NCI-H1436 (cell line): ENCODE data around the gene ALOXE3.

Experiments used
- DNase-seq: peaks from one replicate; lab custom pipeline; 2025; lab: John Stamatoyannopoulos, UW

ALOXE3 gene

DNA sequence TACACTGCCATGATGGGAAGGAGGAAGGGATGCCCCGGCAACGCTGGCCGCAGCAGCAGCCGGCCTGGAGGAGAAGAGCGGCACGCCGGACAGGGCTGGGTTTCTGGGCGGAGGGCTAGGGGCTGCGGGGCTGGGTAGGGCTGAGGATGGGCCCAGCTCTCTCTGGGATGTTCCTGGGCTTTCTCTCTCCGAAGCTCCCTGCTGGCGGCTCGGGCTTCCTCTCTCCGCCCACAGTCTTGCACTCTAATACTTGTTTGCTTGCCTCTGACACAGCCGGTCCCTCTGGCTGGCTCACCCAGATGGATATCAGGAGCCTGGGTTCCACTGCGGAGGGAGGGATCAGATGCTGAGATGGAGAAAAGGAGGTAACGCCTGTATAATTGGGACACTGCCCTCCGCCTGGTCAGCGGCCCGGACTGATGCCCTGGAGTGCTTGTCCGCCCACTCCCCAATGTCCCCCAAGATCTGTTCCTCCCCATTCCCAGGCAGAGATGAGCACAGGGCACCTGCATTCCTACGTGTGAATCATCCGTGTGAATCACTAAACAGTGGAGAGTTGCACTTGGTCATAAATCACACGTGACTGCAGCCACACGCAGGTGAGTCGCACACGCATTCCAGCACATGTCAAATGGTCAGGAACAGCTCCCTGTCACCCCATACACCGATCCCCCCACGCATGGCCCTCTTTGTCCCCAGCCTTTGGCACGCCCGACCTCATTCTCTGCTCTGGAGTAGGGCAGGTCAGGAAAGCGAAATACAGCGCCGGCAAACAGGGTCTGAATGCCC is at the start of gene ALOXE3:
ALOXE3 (minus strand) TSS at position 535 of the 789 bp plus-strand sequence; CDS start at position 11, 524 bp downstream.
- no peak for DNase-seq

DNA sequence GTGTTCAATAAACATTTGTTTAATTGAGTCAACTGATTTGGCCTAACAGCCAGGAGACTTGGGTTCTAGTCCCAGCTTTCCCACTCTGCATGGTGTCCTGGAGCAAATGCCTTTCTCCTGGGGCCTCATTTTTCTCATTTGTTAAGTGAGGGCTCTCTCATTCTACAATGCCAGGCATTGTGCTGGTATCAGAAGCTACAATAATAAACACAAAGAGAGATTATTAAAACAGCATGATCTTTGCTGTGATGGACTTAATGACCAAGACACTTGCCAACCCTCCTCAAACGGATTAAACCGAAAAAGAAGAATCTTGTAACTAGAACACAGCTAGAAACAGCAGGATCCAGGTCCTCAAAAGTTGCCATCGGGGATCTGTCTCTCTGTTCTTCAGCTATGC is 49.2 kb upstream of the ALOXE3 start:
- DNase-seq, result no peak

DNA sequence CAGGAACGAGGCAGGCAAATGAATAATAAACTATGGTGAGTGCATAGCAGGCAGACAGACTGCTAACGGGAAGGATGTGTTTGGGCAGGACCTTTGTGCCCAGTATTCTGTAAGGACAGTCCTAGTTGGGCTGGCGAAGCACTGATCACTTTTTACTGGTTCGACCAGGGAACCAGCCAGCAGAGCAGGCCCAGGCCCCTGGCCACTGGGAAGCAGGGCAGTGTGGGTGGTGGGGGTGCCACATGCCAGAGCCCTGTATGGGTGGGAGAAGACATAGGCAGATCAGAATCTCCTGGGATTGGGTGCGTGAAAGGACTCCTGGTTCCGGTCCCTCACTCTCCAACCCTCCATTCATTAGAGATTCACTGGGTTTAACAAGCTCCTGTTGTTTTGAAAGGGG is 48.4 kb upstream of the ALOXE3 start:
- DNase-seq, result no peak

DNA sequence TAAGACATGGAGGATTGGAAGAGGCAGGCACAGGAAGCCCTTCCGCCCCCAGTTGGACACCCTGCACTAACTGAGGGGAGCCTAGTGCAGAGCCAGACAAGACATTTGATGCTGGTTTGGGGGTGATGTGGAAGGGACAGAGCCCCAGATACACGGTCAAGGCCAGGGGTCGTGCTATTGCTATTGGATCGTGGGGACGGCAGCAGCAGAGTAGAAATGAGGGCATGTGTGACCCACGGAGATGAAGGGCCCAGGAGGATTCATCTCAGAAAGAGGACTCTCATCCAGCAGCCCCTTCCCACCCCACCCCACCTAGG is 46.5 kb upstream of the ALOXE3 start:
- DNase-seq, result no peak

DNA sequence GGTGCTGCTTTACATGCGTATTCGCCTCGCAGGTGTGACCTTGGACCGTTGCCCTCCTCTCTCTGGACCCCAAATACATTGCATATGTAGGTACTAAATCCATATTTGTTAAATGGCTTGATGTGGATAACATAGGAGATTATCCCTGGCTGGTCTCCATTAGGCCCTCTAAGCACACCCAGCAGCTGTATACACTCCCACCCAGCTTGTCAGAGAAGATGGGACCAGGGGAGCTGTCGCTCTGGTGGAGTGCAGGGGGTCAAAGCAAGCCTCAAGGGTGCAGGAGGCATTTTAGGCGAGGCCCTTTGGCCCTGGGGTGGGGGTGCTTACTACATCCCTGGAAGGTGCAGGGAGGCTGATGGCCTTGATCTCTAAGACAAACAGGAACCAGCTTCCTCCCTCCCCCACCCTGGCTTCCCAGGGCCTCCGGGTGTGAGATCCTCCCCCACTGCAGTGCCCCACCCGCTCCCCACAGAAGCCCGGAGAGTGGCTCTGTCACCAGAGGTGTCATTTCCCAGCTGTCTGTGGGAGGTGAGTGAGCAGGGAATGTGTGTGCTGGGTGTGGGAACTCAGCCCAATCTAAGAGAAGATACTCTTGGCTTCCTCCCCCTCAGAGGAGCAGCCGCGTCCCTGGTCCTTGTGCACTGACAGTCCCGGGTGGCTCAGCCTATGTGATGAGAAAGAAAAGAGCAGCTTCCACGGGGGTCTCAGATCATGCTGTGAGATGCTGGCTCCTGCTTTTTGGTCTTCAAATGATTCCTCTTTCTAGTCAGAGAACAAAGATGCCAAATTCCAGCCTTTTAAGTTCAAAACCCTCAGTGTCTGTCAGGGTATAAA is 45.9 kb upstream of the ALOXE3 start:
- DNase-seq, result peak; percentile 28

DNA sequence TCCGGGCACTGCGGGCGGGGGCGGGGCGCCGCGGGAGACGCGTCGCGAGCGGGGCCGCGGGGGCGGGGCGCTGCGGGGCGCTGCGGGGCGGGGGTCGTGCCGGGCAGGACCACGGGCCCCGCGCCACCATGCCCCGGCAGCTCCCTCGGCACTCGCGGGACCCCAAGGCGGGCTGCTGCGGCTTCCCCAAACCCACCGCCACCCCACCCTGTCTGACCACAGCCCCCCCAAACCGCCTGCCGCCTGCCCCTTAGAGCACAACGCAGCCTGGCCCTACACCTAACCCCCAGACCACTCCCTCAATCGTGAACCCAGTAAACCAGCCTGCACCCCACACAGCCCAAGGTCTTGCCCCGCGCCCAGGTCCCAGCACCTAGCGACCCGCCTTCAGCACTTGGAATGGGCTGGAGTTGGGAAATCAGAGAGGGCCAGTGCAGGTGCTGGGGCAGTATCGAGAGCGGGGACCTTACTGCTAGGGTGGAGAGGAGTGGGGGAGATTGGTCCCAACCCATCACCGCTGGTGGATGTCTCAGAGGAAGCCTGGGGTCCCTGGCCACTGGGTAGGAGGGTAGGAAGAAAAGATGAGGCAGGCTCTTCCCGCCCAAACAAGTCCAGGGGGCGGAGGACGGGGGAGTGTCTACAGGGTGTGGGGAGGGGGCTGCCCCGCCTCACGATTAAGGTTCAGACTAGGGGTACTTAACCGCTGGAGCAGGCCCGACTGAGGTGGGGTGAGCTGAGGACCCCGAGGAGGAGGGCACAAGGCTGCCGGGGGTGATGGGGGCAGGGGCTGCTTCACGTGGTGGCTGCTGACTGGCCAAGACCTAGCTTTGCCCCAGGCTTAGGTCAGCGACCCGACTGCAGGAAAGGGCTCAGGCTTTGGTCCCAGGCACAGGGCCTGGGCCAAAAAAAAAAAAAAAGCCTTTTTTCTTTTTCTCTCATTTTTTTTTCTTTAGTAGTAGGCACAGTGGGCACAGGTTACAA is 45.0 kb upstream of the ALOXE3 start:
- peak; percentile 53 for DNase-seq

DNA sequence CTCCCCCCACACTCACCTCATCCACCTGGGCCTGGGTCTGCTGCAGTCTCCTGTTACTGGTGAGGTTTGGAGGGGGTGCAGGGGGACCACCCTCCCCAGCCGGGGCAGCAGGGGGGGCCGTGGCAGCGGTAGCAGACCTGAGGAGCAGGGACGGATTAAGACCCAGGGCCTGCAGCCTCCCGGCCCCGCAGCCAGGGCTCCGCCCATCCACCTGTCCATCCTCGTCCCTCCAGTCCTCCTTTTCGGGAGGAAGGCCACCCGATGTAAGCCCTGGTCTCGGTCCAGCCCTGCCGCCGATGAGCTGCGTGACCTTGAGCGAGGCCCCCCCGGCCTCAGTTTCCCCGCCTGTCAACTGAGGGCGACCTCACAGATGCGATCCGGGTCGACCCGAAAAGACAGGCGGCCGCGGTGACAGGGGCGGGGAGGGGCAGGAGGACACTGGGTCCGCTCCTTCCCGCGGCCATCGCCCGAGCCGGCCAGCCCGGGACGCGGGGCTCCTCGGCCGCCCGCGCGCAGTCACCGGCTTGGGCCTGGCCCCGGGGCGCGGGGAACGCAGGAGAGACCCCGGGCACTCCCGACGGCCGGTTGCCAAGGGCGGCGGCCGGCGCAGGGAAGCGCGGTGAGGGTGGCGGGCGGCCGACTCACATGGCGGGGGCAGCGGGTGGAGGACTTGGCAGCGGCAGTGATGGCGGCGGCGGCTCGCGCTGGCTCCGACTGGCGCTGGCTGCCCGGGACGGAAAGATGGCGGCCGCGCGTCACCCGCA is 44.1 kb upstream of the ALOXE3 start, which contains the start of gene VAMP2:
VAMP2 (minus strand) TSS at position 716 of the 764 bp plus-strand sequence; CDS start at position 647, 69 bp downstream.
- peak; percentile 70 for DNase-seq

DNA sequence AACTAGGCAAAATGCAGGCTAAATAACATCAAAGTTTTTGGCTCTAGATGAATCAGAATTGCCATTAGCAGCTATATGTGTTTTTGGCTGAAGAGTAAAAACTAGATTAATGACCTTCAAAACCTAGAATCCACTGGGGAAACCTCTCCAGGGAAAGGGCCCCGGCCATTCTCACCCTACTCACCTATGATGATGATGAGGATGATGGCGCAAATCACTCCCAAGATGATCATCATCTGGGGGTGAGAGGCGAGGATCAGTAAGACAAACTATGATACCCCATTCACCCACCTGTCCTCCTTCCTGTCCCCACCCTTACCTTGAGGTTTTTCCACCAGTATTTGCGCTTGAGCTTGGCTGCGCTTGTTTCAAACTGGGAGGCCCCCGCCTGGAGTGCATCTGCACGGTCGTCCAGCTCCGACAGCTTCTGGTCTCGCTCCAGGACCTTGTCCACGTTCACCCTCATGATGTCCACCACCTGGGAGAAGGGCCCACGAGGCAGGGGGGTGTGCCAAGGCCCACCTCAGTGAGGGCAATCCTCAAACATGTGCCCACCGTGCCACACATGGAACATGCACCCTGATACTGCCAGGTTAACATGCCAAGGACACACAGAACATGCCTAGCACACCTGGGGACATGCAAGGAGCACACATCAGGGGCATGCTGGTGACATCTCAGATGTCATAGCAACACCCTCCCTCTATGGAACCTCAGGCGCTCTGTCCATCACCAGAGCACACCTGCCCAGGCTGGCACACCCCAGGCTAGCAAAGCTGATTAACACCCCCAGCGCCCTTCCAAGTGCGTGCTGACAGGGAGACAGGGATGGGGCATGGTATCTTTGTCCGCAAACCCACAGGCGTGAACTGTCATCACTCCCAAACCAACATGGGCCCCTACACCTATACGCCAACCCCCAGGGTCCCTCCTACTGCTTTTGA is 43.2 kb upstream of the ALOXE3 start:
- DNase-seq, result no peak

DNA sequence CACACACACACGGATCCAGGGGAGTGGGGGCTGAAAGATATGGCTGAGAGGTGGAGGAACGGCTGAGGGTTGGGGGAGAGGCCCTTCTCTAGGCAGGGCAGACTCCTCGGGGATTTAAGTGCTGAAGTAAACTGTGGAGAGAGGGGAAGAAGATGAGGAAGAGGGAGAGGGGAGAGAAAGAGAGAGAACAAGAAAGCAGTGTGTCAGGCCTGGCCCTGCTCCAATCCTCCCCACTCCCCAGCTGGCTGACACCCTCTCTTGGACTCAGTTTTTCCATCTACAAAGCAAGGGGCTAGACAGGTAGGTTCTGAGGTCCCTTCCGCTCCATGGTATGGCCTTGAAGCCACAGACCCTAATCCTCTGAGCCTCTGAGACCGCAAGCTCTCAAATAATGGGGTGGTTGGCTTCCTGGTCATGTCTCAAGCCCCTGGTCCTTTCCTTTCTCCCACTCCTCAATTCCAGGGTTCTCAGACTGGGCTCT is 42.5 kb upstream of the ALOXE3 start:
- DNase-seq, result no peak

DNA sequence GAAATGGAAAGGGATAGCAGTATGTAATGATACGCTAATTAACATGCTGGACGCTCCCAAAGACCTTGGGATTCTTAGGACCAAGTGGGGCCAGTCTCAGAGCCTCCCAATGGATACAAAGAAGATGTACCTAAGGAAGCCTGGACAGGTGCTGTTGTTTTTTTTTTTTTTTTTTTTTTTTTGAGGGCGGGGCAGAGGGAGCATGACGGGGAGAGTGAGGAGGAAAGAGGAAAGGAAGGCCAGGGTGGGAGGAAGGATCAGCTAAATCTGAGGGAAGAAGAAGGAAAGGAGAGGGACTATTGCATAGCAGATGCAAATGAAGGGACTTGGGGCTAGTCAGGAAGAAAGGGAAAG is 41.9 kb upstream of the ALOXE3 start:
- DNase-seq, result no peak

DNA sequence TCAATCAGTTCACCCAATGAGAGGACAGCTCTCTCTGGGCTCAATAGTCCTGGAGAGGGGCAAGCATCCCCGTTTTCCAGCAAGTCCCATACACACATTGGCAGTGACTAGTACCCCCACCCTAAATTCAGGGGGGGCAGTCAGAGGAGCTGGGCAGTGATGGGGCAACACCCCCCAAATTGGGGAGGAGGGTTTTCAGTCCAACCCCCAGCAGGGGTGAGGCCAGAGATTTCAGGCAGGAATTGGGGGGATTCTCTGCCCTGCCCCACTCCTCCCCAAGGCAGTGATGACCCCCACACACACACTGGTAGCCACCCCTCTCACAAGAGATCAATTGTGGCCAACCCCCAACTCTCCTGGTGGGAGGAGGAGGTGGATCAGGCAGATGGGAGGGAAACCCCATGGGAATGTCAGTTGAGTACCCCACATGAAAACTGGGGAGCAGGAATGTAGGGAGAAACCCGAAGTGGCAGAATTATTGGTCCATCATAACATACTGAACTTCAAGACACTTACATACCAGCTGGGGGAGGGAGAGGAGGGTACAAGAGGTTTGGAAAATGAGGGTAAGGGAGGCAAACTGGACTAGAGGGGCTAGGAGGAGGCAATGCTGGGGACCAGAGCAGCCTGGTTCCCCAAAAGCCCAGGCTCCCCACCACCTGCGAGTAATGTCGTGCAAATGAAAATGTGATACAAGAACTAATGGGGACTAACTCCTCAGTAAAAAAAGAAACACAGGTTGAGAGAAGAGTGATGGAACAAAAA is 41.3 kb upstream of the ALOXE3 start:
- DNase-seq, result no peak

DNA sequence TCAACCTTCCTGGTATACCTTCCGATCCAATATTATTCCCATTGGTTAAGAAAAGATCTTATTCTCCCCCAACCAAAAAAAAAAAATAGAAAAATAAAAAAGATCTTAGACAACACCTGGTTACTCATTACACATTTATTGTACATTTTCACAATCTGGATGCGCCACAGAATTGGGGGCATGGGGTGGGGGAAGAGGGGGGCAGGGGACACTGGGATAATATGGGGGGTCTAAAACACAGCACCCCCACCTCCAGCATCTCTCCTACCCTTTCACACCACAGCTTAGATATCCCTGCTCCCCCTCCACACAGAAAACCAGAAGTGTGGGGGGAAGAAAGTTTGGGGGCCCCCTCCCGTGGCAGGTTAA is 40.7 kb upstream of the ALOXE3 start:
- no peak for DNase-seq

DNA sequence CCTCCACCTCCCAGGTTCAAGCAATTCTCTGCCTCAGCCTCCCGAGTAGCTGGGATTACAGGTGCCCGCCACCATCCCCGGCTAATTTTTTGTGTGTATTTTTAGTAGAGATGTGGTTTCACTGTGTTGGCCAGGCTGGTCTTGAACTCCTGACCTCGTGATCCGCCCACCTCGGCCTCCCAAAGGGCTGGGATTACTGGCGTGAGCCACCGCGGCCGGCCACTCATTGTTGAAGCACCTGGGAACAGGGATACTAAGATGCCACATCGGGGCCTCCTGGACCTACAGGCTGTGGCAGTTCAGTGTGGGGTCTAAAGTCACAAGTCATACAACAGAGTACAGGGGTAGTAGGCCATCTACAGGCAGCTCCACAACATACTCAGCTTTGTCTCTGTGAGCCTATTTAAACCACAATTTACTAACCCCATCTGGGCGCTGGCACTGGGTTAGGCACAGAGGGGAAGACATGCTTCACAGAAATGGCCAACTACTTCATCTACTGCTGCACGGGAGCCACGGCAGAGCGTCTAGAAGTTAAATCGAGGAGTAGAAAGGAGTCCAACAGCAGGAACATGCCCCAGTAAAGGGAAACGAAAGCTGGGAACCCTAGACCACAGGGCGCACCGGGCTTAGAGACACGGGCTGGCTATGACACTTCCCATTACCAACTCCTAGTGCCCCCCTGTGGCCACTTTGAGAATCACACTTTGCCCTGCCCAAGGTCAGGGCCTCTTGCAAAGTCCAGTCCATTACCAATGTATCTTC is 40.1 kb upstream of the ALOXE3 start:
- DNase-seq, result peak; percentile 67

DNA sequence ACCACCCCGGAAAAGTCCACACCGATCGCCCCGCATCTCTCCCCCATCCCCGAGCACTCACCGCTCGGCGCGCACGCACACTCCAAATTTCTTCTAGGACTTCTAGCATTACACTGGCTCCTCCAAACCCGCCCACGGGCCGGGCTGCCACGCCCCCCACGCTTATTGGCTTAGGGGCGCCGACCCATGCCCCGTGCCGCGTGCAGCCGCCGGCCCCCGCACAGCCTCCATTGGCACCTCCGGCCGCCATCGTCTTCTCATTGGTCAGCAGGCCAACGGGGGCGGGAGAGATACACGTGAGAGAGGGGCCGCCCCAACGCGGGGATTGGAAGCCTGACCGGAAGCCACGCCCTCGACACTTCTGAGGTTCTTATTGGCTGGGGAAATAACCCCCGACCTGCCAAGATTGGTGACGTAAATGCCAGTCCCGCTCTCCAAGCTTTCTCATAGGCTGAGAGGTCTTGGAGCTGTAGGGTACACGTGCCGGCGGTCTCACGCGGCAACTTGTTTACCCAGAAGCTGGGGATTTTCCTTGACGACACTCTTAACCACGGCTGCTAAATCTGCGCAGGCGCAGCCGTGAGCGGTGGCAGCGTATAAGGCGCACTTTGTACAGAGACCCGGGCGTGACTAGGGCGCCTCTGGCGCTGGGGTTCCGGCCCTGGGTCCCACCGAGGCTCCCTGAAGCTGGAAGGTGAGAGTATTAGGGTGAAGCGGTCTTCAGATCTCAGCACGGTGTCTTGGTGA is 38.1 kb upstream of the ALOXE3 start:
- DNase-seq, result peak; percentile 100

DNA sequence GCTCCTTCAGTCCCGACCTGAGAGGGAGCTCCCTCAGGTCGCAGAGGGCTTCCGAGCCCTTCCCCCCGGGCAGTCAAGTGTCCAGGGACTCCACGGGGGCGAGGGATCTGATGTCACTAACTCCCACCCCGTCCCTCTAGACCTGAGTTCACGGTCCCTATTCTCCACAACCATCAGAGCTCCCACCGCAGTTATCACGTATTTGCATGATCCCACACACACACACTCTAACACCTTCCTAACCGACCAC is 37.6 kb upstream of the ALOXE3 start:
- DNase-seq, result no peak

DNA sequence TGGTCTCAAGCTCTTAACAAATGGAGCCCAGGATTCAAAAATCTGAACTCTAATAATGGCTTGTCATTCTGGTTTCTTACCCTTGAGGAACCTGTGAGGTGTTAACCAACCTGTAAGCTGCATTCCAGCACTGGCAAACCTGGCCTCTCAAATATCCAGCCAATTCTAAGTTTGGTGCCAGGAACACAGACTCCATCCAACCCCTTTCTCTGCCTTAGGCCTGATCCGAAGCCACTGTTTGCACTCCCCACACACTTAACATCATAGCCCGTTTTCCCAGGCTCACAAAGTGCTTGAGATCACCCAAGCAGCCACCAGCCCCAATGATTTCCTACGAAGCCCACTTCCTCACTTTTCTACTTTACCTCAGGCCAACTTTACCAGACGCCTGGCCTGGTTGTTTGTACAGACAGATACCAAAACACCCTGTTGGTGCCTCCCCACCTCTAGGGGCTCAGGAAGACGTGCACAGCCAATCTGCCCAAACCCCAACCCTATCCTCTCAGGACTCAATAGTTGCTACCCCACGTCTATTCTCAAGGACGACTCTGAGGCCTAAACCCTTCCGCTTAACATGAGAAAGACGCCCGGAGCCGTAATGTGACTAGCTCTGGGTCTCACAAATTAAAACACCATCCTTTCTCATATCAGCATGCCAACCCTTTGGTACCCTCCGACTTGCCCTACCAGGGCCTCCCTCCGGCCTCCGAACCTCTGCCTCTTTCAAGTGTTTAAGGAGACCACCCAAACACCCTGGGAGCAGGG is 37.1 kb upstream of the ALOXE3 start:
- DNase-seq, result no peak

DNA sequence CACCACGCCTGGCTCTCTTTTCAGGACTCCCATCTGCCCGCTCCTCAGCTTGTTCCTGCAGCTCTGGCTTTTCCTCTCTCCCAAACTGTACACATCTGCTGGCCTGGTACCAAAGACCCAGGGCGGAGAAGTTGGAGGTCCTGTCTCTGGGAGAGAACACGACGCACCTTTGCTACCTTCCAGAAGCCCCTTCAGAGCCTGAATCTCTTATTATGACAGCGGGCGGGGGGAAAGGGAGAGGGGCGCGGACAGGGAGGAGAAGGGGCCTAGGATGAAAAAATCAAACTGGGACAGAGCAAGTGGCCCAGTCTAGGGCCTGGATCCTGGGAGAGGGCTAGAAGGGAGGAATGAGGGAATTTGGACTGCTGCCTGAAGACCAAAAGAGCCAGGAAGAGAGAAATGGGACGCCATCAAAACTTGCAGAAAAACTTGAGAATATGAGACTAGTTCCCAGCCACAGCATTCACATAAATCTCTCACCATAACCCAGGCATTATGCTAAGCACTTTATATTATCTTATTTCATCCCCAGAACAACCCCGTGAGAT is 36.4 kb upstream of the ALOXE3 start:
- no peak for DNase-seq
